Endothelial cell of umbilical vein (primary cell): ENCODE results near the gene KDM4B.

Experiments used
- POLR2A ChIP-seq: IDR thresholded peaks from 2 replicates; pipeline ENCODE4 v1.6.1; 2012; ENCODE audit warnings: low read depth, mild to moderate bottlenecking, control low read depth, low read length
- POLR2AphosphoS5 ChIP-seq: IDR thresholded peaks from 2 replicates; pipeline ENCODE4 v1.6.1; 2012; ENCODE audit warnings: low read depth, mild to moderate bottlenecking, control low read depth, low read length, moderate library complexity; ENCODE audit not compliant: insufficient read depth
- TF ChIP-seq, protein P1 (sequence below), 2 donors: IDR thresholded peaks; 1 replicate in 1 of 2; 2 replicates in 1 of 2; pipeline ENCODE4 v1.5.1; 2011; ENCODE audit warnings: low read length in 2 of 2, mild to moderate bottlenecking in 2 of 2, moderate library complexity in 2 of 2, control low read depth in 1 of 2, inconsistent platforms in 1 of 2, low read depth in 1 of 2; ENCODE audit not compliant: insufficient read depth in 1 of 2; ENCODE audit errors: extremely low read depth in 1 of 2

DNA sequence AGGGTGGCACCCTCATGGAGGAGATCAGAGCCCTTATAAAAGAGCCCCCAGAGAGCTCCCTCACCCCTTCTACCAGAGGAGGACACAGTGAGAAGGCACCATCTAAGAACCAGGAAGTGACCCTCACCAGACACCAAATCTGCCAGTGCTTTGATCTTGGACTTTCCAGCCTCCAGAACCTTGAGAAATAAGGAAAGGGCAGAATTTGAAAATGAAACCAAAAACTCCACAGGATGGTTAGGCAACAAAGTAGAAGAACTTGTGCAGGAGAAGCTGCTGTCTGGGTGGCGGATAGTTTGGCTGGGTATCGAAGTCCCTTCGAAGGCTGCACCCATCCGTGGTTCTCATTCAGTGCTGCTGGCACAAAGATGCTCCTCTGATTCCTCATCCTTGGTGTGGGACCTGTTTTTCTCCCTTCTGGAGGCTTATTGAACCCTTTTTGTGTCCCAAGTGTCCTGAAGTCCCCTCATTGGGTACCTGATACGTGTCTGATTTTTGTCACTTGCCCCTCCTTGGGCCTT lies 130.8 kb downstream of the KDM4B start:
- TF ChIP-seq, protein P1, sequence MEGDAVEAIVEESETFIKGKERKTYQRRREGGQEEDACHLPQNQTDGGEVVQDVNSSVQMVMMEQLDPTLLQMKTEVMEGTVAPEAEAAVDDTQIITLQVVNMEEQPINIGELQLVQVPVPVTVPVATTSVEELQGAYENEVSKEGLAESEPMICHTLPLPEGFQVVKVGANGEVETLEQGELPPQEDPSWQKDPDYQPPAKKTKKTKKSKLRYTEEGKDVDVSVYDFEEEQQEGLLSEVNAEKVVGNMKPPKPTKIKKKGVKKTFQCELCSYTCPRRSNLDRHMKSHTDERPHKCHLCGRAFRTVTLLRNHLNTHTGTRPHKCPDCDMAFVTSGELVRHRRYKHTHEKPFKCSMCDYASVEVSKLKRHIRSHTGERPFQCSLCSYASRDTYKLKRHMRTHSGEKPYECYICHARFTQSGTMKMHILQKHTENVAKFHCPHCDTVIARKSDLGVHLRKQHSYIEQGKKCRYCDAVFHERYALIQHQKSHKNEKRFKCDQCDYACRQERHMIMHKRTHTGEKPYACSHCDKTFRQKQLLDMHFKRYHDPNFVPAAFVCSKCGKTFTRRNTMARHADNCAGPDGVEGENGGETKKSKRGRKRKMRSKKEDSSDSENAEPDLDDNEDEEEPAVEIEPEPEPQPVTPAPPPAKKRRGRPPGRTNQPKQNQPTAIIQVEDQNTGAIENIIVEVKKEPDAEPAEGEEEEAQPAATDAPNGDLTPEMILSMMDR (IDR thresholded peaks at IDR 0.05; ENCODE audit: extremely low read depth in 1 of 2, insufficient read depth in 1 of 2, low read depth in 1 of 2, low read length in 2 of 2) = no peak
- TF ChIP-seq POLR2A = no peak
- no peak for TF ChIP-seq POLR2AphosphoS5
